ENCODE results near the gene TXNRD2. TPM values are rescaled to one million over a fixed set of nuclear protein-coding genes. Genes with fewer than 3 reads are reported as not detected.

The TXNRD2 gene
- total and polyA plus RNA-seq, 10 of the 15 experiments (the other 5 are each of a cell fraction or from before 2014, with no cell fraction given) = 1.6 to 26.0 (median 13.9) TPM

DNA sequence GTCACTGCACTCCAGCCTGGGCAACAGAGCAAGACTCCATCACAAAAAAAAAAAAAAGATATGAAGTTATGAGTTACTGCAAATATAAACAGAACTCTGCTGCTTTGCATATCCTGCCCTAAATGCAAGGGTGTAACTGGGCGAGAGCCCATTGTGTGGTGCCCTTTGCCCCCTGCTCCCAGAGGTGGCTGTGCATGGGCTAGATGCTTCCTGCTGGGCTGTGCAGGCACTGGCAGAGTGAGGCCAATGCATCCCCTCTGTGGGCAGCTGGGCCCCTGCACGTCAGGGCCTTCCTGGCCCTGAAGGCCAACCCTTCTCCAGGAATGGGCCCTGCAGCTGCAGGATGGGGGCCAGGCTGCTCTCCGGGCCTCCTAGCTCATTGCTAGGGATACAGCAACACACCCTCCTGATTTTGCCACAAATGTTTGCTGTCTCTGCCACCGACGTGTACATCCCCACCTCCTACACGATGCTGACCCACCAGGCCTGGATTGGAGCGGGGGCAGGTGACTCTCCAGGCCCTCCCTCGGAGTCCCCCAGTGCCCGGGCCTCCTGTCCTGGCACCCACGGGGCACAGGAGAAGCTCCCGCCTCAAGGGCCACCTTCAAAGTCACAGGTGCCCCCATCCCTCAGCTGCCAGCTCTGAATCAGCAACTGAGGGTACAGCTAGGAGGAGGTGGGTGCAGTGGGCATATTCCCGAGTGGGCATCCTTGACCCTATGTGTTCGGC is 40.7 kb downstream of the TXNRD2 start:
- RAD21 ChIA-PET (ENCODE audit: unreplicated experiment) = no interaction called here
- Histone ChIP-seq H3K9me3 (replicated peaks; ENCODE audit: control insufficient read depth, insufficient read depth, low read length) (no peaks in the 10 kb centered on the region), H3K27ac (ENCODE audit: control insufficient read depth, insufficient read depth) (no peak overlapping the region), H3K4me3 (no peak overlapping the region), H2AFZ (ENCODE audit: control insufficient read depth, low read depth, low read length) (no peak overlapping the region), H3K4me1 (ENCODE audit: control insufficient read depth, insufficient read depth, low read length) (no peaks in the 10 kb centered on the region), H3K79me2 (ENCODE audit: control insufficient read depth, insufficient read depth, low read length) (no peaks in the 10 kb centered on the region), H3K4me2 (ENCODE audit: control insufficient read depth, insufficient read depth) (no peak overlapping the region), H3K27me3 (replicated peaks in 1 of 2; ENCODE audit: control insufficient read depth in 2 of 2, insufficient read depth in 2 of 2, low read length in 1 of 2) (no peaks in the 10 kb centered on the region), H3K36me3 (ENCODE audit: control insufficient read depth in 2 of 2, insufficient read depth in 2 of 2, low read length in 1 of 2) (no peaks in the 10 kb centered on the region; a peak in 1 of 4 replicates), H4K20me1 (ENCODE audit: control insufficient read depth, insufficient read depth) (no peaks in the 10 kb centered on the region), H3K9ac (ENCODE audit: control insufficient read depth, insufficient read depth, low read length) (no peak overlapping the region)
- no TSS peak for BruUV-seq (replicated peaks)
- CTCF ChIA-PET = interaction anchor here (1.5 to 1.6 kb wide), 2 partner anchors 10 to 170 kb away, joined by 4 to 5 read pairs; no protein-coding TSS in a partner anchor
- SMC1A ChIA-PET (ENCODE audit: uncharacterized antibody, unreplicated experiment) = no interaction called here
- POLR2A ChIA-PET = interaction anchor here (0.7 kb wide), 1 partner anchor 27 kb away, joined by 3 read pairs; no protein-coding TSS in a partner anchor
- intact Hi-C loops (cut with micrococcal nuclease; ENCODE audit: unreplicated experiment) = no loop called here
- 61% methylated on average over 13 of the region's 13 CpGs for WGBS (ENCODE audit: insufficient coverage, insufficient replicate concordance, low lambda C conversion rate, missing lambda C conversion rate)
- no peak for DNase-seq (ENCODE audit: low read depth, low spot score)
- peak; percentile 34; the same call in 2 of the 3 replicates for ATAC-seq
- TF ChIP-seq CEBPZ (IDR thresholded peaks at IDR 0.05; ENCODE audit: low read depth, low read length) (no peak), STAT1 (conservative IDR thresholded peaks at IDR 0.05) (no peak), SMC3 (IDR thresholded peaks at IDR 0.05; ENCODE audit: borderline replicate concordance, low read length) (no peak), TCF12 (IDR thresholded peaks at IDR 0.05; ENCODE audit: low read depth, low read length) (no peak), RELA (IDR thresholded peaks at IDR 0.05; ENCODE audit: borderline replicate concordance, partially characterized antibody) (no peak), HDAC2 (IDR thresholded peaks at IDR 0.05) (no peak), ETV6 (conservative IDR thresholded peaks at IDR 0.05 in 1 of 2, IDR thresholded peaks at IDR 0.05 in 1 of 2; ENCODE audit: borderline replicate concordance in 1 of 2, low read depth in 1 of 2) (no peak), HDGF (IDR thresholded peaks at IDR 0.05) (no peak), ZBTB4 (CRISPR knock-in tag; IDR thresholded peaks at IDR 0.05) (no peak)
- no peak for FAIRE-seq
- in situ Hi-C loops (cut with MboI) = no loop called here
